ENCODE data around the gene UBXN11. TPM values are rescaled to one million over a fixed set of nuclear protein-coding genes. Genes with fewer than 3 reads are reported as not detected.
A peak's percentile ranks its signal among the peaks of the same experiment; 100 is the strongest.

Gene UBXN11
- total RNA-seq, 6 donors from 2014 or later: 25.7 to 194 (median 62.5) TPM

DNA sequence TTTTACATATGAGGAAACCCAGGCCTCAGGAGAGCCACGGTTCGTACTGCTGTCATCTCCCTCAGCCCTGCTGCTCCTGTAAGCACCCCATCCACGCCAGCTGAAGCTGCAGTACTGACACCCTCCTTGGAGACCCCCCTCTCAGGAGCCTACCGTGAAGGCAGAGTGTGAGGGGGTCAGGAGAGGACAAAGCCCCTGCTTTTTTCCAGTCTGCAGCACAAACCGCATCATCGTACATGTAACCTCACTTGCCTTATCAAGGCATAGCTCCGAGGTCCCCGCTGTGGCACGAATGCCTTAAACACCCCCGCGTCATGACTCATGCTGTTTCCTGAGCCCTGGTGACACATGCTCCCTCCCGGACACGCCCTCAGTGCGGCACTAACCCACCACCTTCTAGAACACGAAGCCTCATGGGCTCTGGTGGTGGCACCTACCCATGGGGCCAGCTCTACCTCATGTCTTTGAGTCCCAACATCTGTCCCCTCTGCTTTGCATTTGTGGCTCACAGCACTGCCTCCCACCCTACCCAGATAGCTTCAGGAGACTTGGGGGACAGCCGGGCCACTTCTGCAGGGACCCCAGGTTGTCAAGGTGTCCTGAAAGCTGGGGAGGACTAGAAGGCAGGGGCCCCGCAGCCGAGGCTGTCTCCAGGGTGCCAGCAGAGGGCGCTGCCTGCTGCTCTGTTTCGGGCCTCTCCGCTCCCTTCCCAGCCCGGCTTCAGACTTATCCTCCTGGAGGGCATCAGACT, 21.7 kb downstream of the UBXN11 start:
- ATAC-seq (ENCODE audit: low FRiP score in 2 of 2) (peak; percentile 31 to 45), DNase-seq (peak; percentile 87)
- peaks cover 39 to 95% (median 76%) of the 10 kb centered on the region in 4 donors for H3K4me1 ChIP-seq

DNA sequence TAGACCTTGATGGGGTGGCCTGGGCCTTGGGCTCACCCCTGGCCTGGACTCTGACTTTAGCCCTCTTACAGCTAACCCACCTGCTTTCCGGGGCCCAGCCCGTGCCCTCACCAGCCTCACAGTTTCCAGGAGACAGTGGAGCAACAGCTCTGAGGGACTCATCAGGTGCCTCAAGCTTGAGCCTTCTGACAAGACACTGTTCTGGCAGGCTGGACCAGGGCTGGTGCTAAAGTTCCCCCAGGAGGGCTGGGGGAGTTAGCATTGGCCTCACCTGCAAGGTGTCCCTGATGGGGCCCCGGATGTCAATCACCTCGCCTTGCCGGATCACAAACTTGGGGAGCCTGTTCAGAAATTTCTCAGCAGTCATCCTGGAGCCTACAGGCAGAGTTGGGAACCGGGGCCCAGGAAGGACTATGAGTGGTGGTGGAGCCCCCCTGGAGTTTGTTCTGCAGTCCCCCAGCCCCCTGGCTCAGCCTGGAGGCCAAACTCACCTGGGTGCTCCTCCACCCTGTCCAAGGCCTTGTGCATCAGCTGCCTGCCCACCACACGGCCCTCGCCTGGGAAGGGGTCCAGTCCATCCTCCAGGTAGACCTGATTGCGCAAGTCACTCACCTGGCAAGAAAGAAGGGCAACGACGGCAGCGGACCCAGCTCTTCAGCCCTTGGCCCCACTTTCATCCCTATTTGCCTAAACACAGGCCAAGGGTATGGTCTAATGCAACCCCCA, 22.4 kb downstream of the UBXN11 start:
- Histone ChIP-seq H3K4me1 (peaks cover 45 to 93% (median 74%) of the 10 kb centered on the region in 4 donors), H3K27ac (peak overlapping the region; percentile 53 to 97 (median 70)), H3K27me3 (peaks cover 0 to 4% (median 0%) of the 10 kb centered on the region in 4 donors), H3K4me3 (no peak overlapping the region), H3K36me3 (peaks cover 0 to 15% (median 9%) of the 10 kb centered on the region in 4 donors), H3K9me3 (no peaks in the 10 kb centered on the region)
- ATAC-seq (ENCODE audit: low FRiP score in 2 of 2) (no peak), DNase-seq (peak in 1 of 2 donors; percentile 64)
- TF ChIP-seq POLR2A (IDR thresholded peaks at IDR 0.05): no peak
- TF ChIP-seq CTCF (IDR thresholded peaks at IDR 0.05): no peak
- no peak for TF ChIP-seq POLR2AphosphoS5 (IDR thresholded peaks at IDR 0.05)
- TF ChIP-seq EP300 (IDR thresholded peaks at IDR 0.05): no peak
- 77 to 95% methylated on average over 11 of the region's 12 CpGs for WGBS, 2 donors

More for the DNA sequence above, 21.7 kb downstream of the UBXN11 start:
- Histone ChIP-seq H3K27ac (peak overlapping the region; percentile 53 to 97 (median 70)), H3K9me3 (no peaks in the 10 kb centered on the region), H3K4me3 (no peak overlapping the region), H3K36me3 (peaks cover 0 to 15% (median 9%) of the 10 kb centered on the region in 4 donors), H3K27me3 (peaks cover 0 to 4% (median 0%) of the 10 kb centered on the region in 4 donors)
- 39 to 51% methylated on average over 13 to 22 of the region's 22 CpGs for WGBS, 2 donors
- TF ChIP-seq POLR2A (IDR thresholded peaks at IDR 0.05): no peak
- TF ChIP-seq EP300 (IDR thresholded peaks at IDR 0.05): peak in 2 of 4 donors; percentile 24 to 42
- peak; percentile 55 to 73 (median 68) for TF ChIP-seq CTCF (IDR thresholded peaks at IDR 0.05)
- peak; percentile 57 to 64 for TF ChIP-seq POLR2AphosphoS5 (IDR thresholded peaks at IDR 0.05)

- DNase-seq: no peak
- Histone ChIP-seq H3K36me3 (peaks cover 0 to 15% (median 9%) of the 10 kb centered on the region in 4 donors), H3K27me3 (peaks cover 0 to 4% (median 0%) of the 10 kb centered on the region in 4 donors), H3K27ac (peak overlapping the region; percentile 53 to 97 (median 70)), H3K4me1 (peaks cover 52 to 93% (median 74%) of the 10 kb centered on the region in 4 donors), H3K4me3 (no peak overlapping the region), H3K9me3 (no peaks in the 10 kb centered on the region)
- TF ChIP-seq EP300 (IDR thresholded peaks at IDR 0.05): no peak
- TF ChIP-seq POLR2AphosphoS5 (IDR thresholded peaks at IDR 0.05): no peak
- TF ChIP-seq POLR2A (IDR thresholded peaks at IDR 0.05): no peak
- TF ChIP-seq CTCF (IDR thresholded peaks at IDR 0.05): no peak
- WGBS, 2 donors: 56 to 64% methylated on average over 4 of the region's 4 CpGs
- ATAC-seq (ENCODE audit: low FRiP score in 2 of 2): no peak
These were observed 23.1 kb downstream of the UBXN11 start for GRCh38 chr1:26283279-26283853.

DNA sequence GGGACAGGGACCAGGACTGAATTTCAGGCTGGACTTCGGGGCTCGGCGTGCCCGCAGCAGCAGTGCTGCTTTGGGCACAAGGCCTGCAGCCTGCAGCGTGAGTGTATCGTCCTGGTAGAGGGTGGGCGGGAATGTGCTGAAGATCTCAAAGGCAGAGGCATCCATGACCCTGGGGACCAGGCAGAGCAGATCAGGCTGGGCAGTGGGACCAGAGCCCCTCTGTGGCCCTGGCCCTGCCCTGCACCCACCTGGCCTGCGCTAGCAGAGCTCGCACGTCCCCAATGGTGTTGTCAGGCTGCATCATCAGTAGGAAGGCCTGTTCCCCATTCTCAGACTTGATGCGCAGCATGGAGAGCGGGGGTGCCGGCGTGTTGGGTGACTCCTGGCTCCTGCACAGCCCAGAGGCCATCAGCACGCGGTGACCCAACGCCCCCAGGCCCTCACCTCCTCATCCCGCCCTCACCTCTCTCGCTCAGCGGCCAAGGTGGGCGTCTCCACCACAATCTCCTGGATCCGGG, 24.0 kb downstream of the UBXN11 start:
- Histone ChIP-seq H3K36me3 (peaks cover 0 to 15% (median 9%) of the 10 kb centered on the region in 4 donors), H3K4me3 (peak overlapping the region in 1 of 4 donors; percentile 98), H3K4me1 (peaks cover 59 to 93% (median 76%) of the 10 kb centered on the region in 4 donors), H3K27ac (peak overlapping the region; percentile 30 to 97 (median 59)), H3K9me3 (no peaks in the 10 kb centered on the region), H3K27me3 (peaks cover 0 to 4% (median 0%) of the 10 kb centered on the region in 4 donors)
- no peak for TF ChIP-seq POLR2AphosphoS5 (IDR thresholded peaks at IDR 0.05)
- no peak for TF ChIP-seq EP300 (IDR thresholded peaks at IDR 0.05)
- no peak for TF ChIP-seq POLR2A (IDR thresholded peaks at IDR 0.05)
- no peak for TF ChIP-seq CTCF (IDR thresholded peaks at IDR 0.05)
- ATAC-seq (ENCODE audit: low FRiP score in 2 of 2): no peak
- 85 to 96% methylated on average over 15 to 22 of the region's 22 CpGs for whole genome bisulfite sequencing, 2 donors
- peak in 1 of 2 donors; percentile 66 for DNase-seq
